Vagina (tissue), 2 donors: ENCODE results near the gene PTPRE. TPM values are rescaled to one million over a fixed set of nuclear protein-coding genes. Genes with fewer than 3 reads are reported as not detected.
"Not testable (repeated sequence)": the region's sequence is repeated elsewhere in the genome, so short reads cannot be mapped to it uniquely, and the experiment has no call there.

Source experiments
- DNase-seq, 2 donors: peaks; one replicate each; pipeline ENCODE4 v3.0.0-alpha.2; 2017; ENCODE audit errors: extremely low spot score in 2 of 2
- H3K27ac ChIP-seq: fragments of 200-600 bp; sonication (generic); one replicate; pipeline ENCODE4 v1.5.1; 2019
- H3K27me3 ChIP-seq: fragments of 200-600 bp; sonication (generic); one replicate; pipeline ENCODE4 v1.5.1; 2019
- H3K36me3 ChIP-seq, 2 donors: fragments of 200-600 bp; sonication (generic); one replicate each; pipeline ENCODE4 v1.5.1; 2017 to 2019
- H3K4me1 ChIP-seq: fragments of 200-600 bp; sonication (generic); one replicate; pipeline ENCODE4 v1.5.1; 2019
- H3K4me3 ChIP-seq, 2 donors: fragments of 200-600 bp; sonication (generic); 1 replicate in 1 of 2; 2 replicates in 1 of 2; pipeline ENCODE4 v1.5.1; 2016 to 2019
- H3K9me3 ChIP-seq: fragments of 200-600 bp; sonication (generic); one replicate; pipeline ENCODE4 v1.5.1; 2019
- CTCF ChIP-seq, 3 experiments: fragments of 450-650 bp in 2 of 3; fragments of 200-600 bp in 1 of 3; sonication (generic) in 1 of 3; IDR thresholded peaks; one replicate each; pipeline ENCODE4 v1.5.1; 2017 to 2019; ENCODE audit warnings: antibody characterized with exemption in 3 of 3, mild to moderate bottlenecking in 2 of 3, moderate library complexity in 2 of 3
- POLR2A ChIP-seq, 2 donors: fragments of 450-650 bp; IDR thresholded peaks; one replicate each; pipeline ENCODE4 v1.6.1; 2017; ENCODE audit warnings: antibody characterized with exemption in 2 of 2, mild to moderate bottlenecking in 2 of 2, moderate library complexity in 2 of 2
- POLR2AphosphoS5 ChIP-seq, 2 donors: sonication (generic); formaldehyde crosslinking; IDR thresholded peaks; one replicate each; pipeline ENCODE4 v1.9.0; 2017; ENCODE audit warnings: antibody characterized with exemption in 2 of 2, mild to moderate bottlenecking in 2 of 2, low read depth in 1 of 2; ENCODE audit not compliant: insufficient read depth in 1 of 2
- intact Hi-C: fragments of 100-400 bp; cut with DNase I; formaldehyde crosslinking; loops from one replicate; pipeline ENCODE4 v1.15.1; 2023
- total RNA-seq: library from RNA; depleted of rRNA; stranded (reverse); fragments of >200 nt; gene quantifications from one replicate; pipeline ENCODE4 v1.2.3, GENCODE V29; 2016

Gene PTPRE
- total RNA-seq, 1 donor from 2014 or later: 77.6 TPM

- H3K9me3 ChIP-seq: no peaks in the 10 kb centered on the region
- no peaks in the 10 kb centered on the region for H3K27me3 ChIP-seq
- no peak overlapping the region for H3K27ac ChIP-seq
- peaks cover 8% of the 10 kb centered on the region for H3K4me1 ChIP-seq
- H3K4me3 ChIP-seq: no peak overlapping the region
- intact Hi-C loops: no loop called here
- DNase-seq: no peak
- H3K36me3 ChIP-seq: no peaks in the 10 kb centered on the region
- TF ChIP-seq POLR2AphosphoS5 (IDR thresholded peaks at IDR 0.05; ENCODE audit: insufficient read depth in 1 of 2, low read depth in 1 of 2) (no peak), CTCF (IDR thresholded peaks at IDR 0.05) (no peak), POLR2A (IDR thresholded peaks at IDR 0.05) (no peak)
These were observed 185.6 kb downstream of the PTPRE start for GRCh38 chr10:128092454-128092853.

GRCh38 chr10:128094596-128094995 is 187.7 kb downstream of the PTPRE start:
- H3K4me3 ChIP-seq, H3K36me3 ChIP-seq, H3K27me3 ChIP-seq, H3K9me3 ChIP-seq, DNase-seq, H3K27ac ChIP-seq, H3K4me1 ChIP-seq, intact Hi-C loops: not testable (repeated sequence)

- Histone ChIP-seq H3K4me1 (peaks cover 8% of the 10 kb centered on the region), H3K27ac (no peak overlapping the region), H3K36me3 (no peaks in the 10 kb centered on the region), H3K27me3 (no peaks in the 10 kb centered on the region), H3K4me3 (no peak overlapping the region), H3K9me3 (no peaks in the 10 kb centered on the region)
- no peak for DNase-seq
- no peak for TF ChIP-seq POLR2A (IDR thresholded peaks at IDR 0.05)
- TF ChIP-seq POLR2AphosphoS5 (IDR thresholded peaks at IDR 0.05; ENCODE audit: insufficient read depth in 1 of 2, low read depth in 1 of 2): no peak
- TF ChIP-seq CTCF (IDR thresholded peaks at IDR 0.05): no peak
- intact Hi-C loops: no loop called here
These were observed 188.3 kb downstream of the PTPRE start for GRCh38 chr10:128095027-128095752.

GRCh38 chr10:128095753-128096469 is 189.0 kb downstream of the PTPRE start:
- Histone ChIP-seq H3K36me3 (no peaks in the 10 kb centered on the region), H3K27me3 (no peaks in the 10 kb centered on the region), H3K27ac (no peak overlapping the region), H3K4me3 (no peak overlapping the region), H3K9me3 (no peaks in the 10 kb centered on the region), H3K4me1 (peaks cover 8% of the 10 kb centered on the region)
- TF ChIP-seq POLR2AphosphoS5 (IDR thresholded peaks at IDR 0.05; ENCODE audit: insufficient read depth in 1 of 2, low read depth in 1 of 2) (no peak), POLR2A (IDR thresholded peaks at IDR 0.05) (no peak), CTCF (IDR thresholded peaks at IDR 0.05) (no peak)
- DNase-seq: no peak
- intact Hi-C loops: no loop called here

- DNase-seq: no peak
- H3K4me1 ChIP-seq: peaks cover 8% of the 10 kb centered on the region
These were observed 189.7 kb downstream of the PTPRE start for GRCh38 chr10:128096486-128097199.

More at GRCh38 chr10:128096486-128097199, 189.7 kb downstream of the PTPRE start:
- no peak for TF ChIP-seq POLR2A (IDR thresholded peaks at IDR 0.05)
- TF ChIP-seq POLR2AphosphoS5 (IDR thresholded peaks at IDR 0.05; ENCODE audit: insufficient read depth in 1 of 2, low read depth in 1 of 2): peak in 1 of 2 donors; percentile 23
- TF ChIP-seq CTCF (IDR thresholded peaks at IDR 0.05): no peak
- Histone ChIP-seq H3K36me3 (no peaks in the 10 kb centered on the region), H3K27ac (no peak overlapping the region), H3K27me3 (no peaks in the 10 kb centered on the region), H3K4me3 (no peak overlapping the region), H3K9me3 (no peaks in the 10 kb centered on the region)
- intact Hi-C loops: no loop called here
